Stimulated activated CD4-positive, alpha-beta T cell treated with anti-CD3 and anti-CD28 coated beads, Interleukin-12 subunit alpha, Interleukin-12 subunit beta, amount 100 ng/mL, for 48 hours (primary cell): ENCODE results near the gene ZFR2.
"Not testable (repeated sequence)": the region's sequence is repeated elsewhere in the genome, so short reads cannot be mapped to it uniquely, and the experiment has no call there.

Experiments
- DNase-seq, 3 donors: peaks; one replicate each; pipeline ENCODE4 v3.0.0-alpha.2; 2020; ENCODE audit warnings: low read depth in 2 of 3, low spot score in 1 of 3

The ZFR2 gene

GRCh38 chr19:3868770-3869456, at the start of gene ZFR2:
TSS of gene ZFR2 (minus strand) at chr19:3869038. CDS start at chr19:3869017, 21 bp downstream.
- peak in 1 of 3 donors; percentile 17 for DNase-seq

GRCh38 chr19:3916033-3916432, 47.2 kb upstream of the ZFR2 start:
- no peak for DNase-seq

GRCh38 chr19:3914199-3914598, 45.4 kb upstream of the ZFR2 start:
- no peak for DNase-seq

GRCh38 chr19:3910105-3910504, 41.3 kb upstream of the ZFR2 start:
- no peak for DNase-seq

- no peak for DNase-seq
Observed at GRCh38 chr19:3908266-3909054, 39.6 kb upstream of the ZFR2 start.

GRCh38 chr19:3907626-3908265, 38.9 kb upstream of the ZFR2 start:
- no peak for DNase-seq

- no peak for DNase-seq
Observed at GRCh38 chr19:3904233-3904632, 35.4 kb upstream of the ZFR2 start.

- no peak for DNase-seq
Observed at GRCh38 chr19:3902317-3902973, 33.6 kb upstream of the ZFR2 start.

- DNase-seq = no peak
Observed at GRCh38 chr19:3899531-3900294, 30.9 kb upstream of the ZFR2 start.

- DNase-seq = no peak
Observed at GRCh38 chr19:3898426-3898825, 29.6 kb upstream of the ZFR2 start.

- no peak for DNase-seq
Observed at GRCh38 chr19:3897936-3898335, 29.1 kb upstream of the ZFR2 start.

GRCh38 chr19:3895788-3896187, 26.9 kb upstream of the ZFR2 start:
- no peak for DNase-seq

- not testable (repeated sequence) for DNase-seq
Observed at GRCh38 chr19:3894959-3895358, 26.1 kb upstream of the ZFR2 start.

GRCh38 chr19:3893509-3894179, 24.8 kb upstream of the ZFR2 start:
- no peak for DNase-seq

GRCh38 chr19:3890591-3890990, 21.8 kb upstream of the ZFR2 start:
- DNase-seq = no peak

- DNase-seq = no peak
Observed at GRCh38 chr19:3882041-3882384, 13.2 kb upstream of the ZFR2 start.

- DNase-seq = no peak
Observed at GRCh38 chr19:3881272-3882040, 12.6 kb upstream of the ZFR2 start.

- DNase-seq = no peak
Observed at GRCh38 chr19:3880471-3881271, 11.8 kb upstream of the ZFR2 start, which contains the start of gene ATCAY. TSS of gene ATCAY (plus strand) at chr19:3880685. CDS start at chr19:3885768, 5,083 bp downstream.

- no peak for DNase-seq
Observed at GRCh38 chr19:3879656-3880055, 10.8 kb upstream of the ZFR2 start.
